Liver (tissue), 9 donors: ENCODE data around the gene SIPA1L3. TPM values are rescaled to one million over a fixed set of nuclear protein-coding genes. Genes with fewer than 3 reads are reported as not detected.

ENCODE experiments used
- DNase-seq: peaks from one replicate; pipeline ENCODE4 v3.0.0-alpha.2; 2017; ENCODE audit warnings: low spot score
- H3K27ac ChIP-seq, 2 donors: one replicate each; pipeline ENCODE4 v1.7.0; 2013; ENCODE audit warnings: inconsistent platforms in 2 of 2, low read length in 2 of 2, control low read depth in 1 of 2, low read depth in 1 of 2, mild to moderate bottlenecking in 1 of 2
- H3K27me3 ChIP-seq, 4 donors: one replicate each; pipeline versions ENCODE4 v1.6.1 to v1.7.0; 2013; ENCODE audit warnings: low read length in 3 of 4, inconsistent platforms in 1 of 4, mild to moderate bottlenecking in 1 of 4, moderate library complexity in 1 of 4; ENCODE audit not compliant: control insufficient read depth in 4 of 4, insufficient read depth in 4 of 4
- H3K36me3 ChIP-seq, 4 donors: one replicate each; pipeline versions ENCODE4 v1.6.1 to v1.7.0; 2013; ENCODE audit warnings: low read length in 3 of 4, mild to moderate bottlenecking in 3 of 4, low read depth in 1 of 4, moderate library complexity in 1 of 4; ENCODE audit not compliant: control insufficient read depth in 4 of 4, insufficient read depth in 3 of 4
- H3K4me1 ChIP-seq, 4 donors: one replicate each; pipeline versions ENCODE4 v1.6.1 to v1.7.0; 2013; ENCODE audit warnings: low read length in 3 of 4, mild to moderate bottlenecking in 3 of 4, moderate library complexity in 1 of 4; ENCODE audit not compliant: control insufficient read depth in 4 of 4, insufficient read depth in 4 of 4
- H3K4me3 ChIP-seq, 3 donors: one replicate each; pipeline versions ENCODE4 v1.6.1 to v1.7.0; 2013; ENCODE audit warnings: low read length in 3 of 3, control low read depth in 1 of 3, low read depth in 1 of 3, mild to moderate bottlenecking in 1 of 3
- H3K9ac ChIP-seq, 2 donors: one replicate each; pipeline ENCODE4 v1.7.0; 2013; ENCODE audit warnings: low read length in 2 of 2, mild to moderate bottlenecking in 2 of 2, moderate library complexity in 2 of 2, control low read depth in 1 of 2, low read depth in 1 of 2
- H3K9me3 ChIP-seq, 4 donors: one replicate each; pipeline versions ENCODE4 v1.6.1 to v1.7.0; 2013; ENCODE audit warnings: low read length in 3 of 4; ENCODE audit not compliant: control insufficient read depth in 4 of 4
- ATF3 ChIP-seq: IDR thresholded peaks from 2 replicates; pipeline ENCODE4 v1.6.1; 2016; ENCODE audit warnings: antibody characterized with exemption
- CTCF ChIP-seq: fragments of 150-350 bp; IDR thresholded peaks from 2 replicates; pipeline ENCODE4 v1.5.1; 2017; ENCODE audit warnings: improper control_type of control experiment, low read depth, low read length; ENCODE audit not compliant: missing input control
- EGR1 ChIP-seq, 2 donors: IDR thresholded peaks; 2 replicates each; pipeline ENCODE4 v1.6.1; 2016 to 2018; ENCODE audit warnings: antibody characterized with exemption in 2 of 2, low read depth in 2 of 2
- FOXA1 ChIP-seq: IDR thresholded peaks from 2 replicates; pipeline ENCODE4 v1.6.1; 2016; ENCODE audit warnings: antibody characterized with exemption
- FOXA2 ChIP-seq: IDR thresholded peaks from 2 replicates; pipeline ENCODE4 v1.6.1; 2016; ENCODE audit warnings: antibody characterized with exemption
- HNF4A ChIP-seq, 2 donors: conservative IDR thresholded peaks; 2 replicates each; pipeline ENCODE4 v1.6.1; 2016; ENCODE audit warnings: antibody characterized with exemption in 2 of 2, mild to moderate bottlenecking in 2 of 2
- HNF4G ChIP-seq: IDR thresholded peaks from 2 replicates; pipeline ENCODE4 v1.6.1; 2016; ENCODE audit warnings: antibody characterized with exemption
- JUND ChIP-seq, 2 donors: IDR thresholded peaks; 2 replicates each; pipeline ENCODE4 v1.6.1; 2016; ENCODE audit warnings: antibody characterized with exemption in 2 of 2
- MAX ChIP-seq: IDR thresholded peaks from 2 replicates; pipeline ENCODE4 v1.6.1; 2016; ENCODE audit warnings: antibody characterized with exemption
- NR2F2 ChIP-seq: IDR thresholded peaks from 2 replicates; pipeline ENCODE4 v1.6.1; 2016; ENCODE audit warnings: antibody characterized with exemption
- RAD21 ChIP-seq, 2 donors: IDR thresholded peaks; 2 replicates each; pipeline ENCODE4 v1.6.1; 2016; ENCODE audit warnings: antibody characterized with exemption in 2 of 2, mild to moderate bottlenecking in 2 of 2
- REST ChIP-seq: IDR thresholded peaks from 2 replicates; pipeline ENCODE4 v1.6.1; 2016; ENCODE audit warnings: antibody characterized with exemption, mild to moderate bottlenecking
- RXRA ChIP-seq, 2 donors: IDR thresholded peaks; 2 replicates each; pipeline ENCODE4 v1.6.1; 2017 to 2018; ENCODE audit warnings: antibody characterized with exemption in 2 of 2, mild to moderate bottlenecking in 1 of 2
- SP1 ChIP-seq: IDR thresholded peaks from 2 replicates; pipeline ENCODE4 v1.6.1; 2018; ENCODE audit warnings: antibody characterized with exemption, mild to moderate bottlenecking
- YY1 ChIP-seq: IDR thresholded peaks from 2 replicates; pipeline ENCODE4 v1.6.1; 2016; ENCODE audit warnings: antibody characterized with exemption, mild to moderate bottlenecking
- ZBTB33 ChIP-seq: IDR thresholded peaks from 2 replicates; pipeline ENCODE4 v1.6.1; 2016; ENCODE audit warnings: antibody characterized with exemption
- WGBS: extraction: QIAGEN DNeasy Blood & Tissue Kit; methylation state at CpG from one replicate; pipeline ENCODE4 v1.1.7; 2013; 5-methylcytosine and 5-hydroxymethylcytosine counted together
- polyA plus RNA-seq, 2 donors: library from polyadenylated mRNA; stranded (reverse) in 1 of 2; unstranded in 1 of 2; fragments of 200-250 nt in 1 of 2; fragments of >200 nt in 1 of 2; fragmentation: Nextera tagmentation in 1 of 2; extraction: Ambion mirVana in 1 of 2; gene quantifications; one replicate each; pipeline versions ENCODE4 v1.2.1 to v1.2.3, GENCODE V29; 2013 to 2015
- total RNA-seq, 2 donors: library from RNA; depleted of rRNA; stranded (reverse); fragments of >200 nt; gene quantifications; one replicate each; pipeline ENCODE4 v1.2.3, GENCODE V29; 2014
- donor health status: healthy.
- donor health status: healthy.
- donor health status: healthy.
- donor health status: healthy.
- donor health status: healthy.

The SIPA1L3 gene
- total and polyA plus RNA-seq, 4 donors: 2.4 to 10.0 (median 4.4) TPM

GRCh38 chr19:37977992-37978391 lies 71.0 kb downstream of the SIPA1L3 start:
- H3K36me3 ChIP-seq: no peaks in the 10 kb centered on the region
- H3K4me3 ChIP-seq: no peak overlapping the region
- H3K9me3 ChIP-seq: no peaks in the 10 kb centered on the region
- no peak for TF ChIP-seq HNF4G
- no peak for TF ChIP-seq FOXA1
- no peak for TF ChIP-seq YY1
- TF ChIP-seq MAX: no peak
- TF ChIP-seq ZBTB33: no peak
- no peak for TF ChIP-seq EGR1 (IDR thresholded peaks at IDR 0.05; ENCODE audit: low read depth in 2 of 2)
- no peak for TF ChIP-seq RAD21 (IDR thresholded peaks at IDR 0.05)
- TF ChIP-seq RXRA (IDR thresholded peaks at IDR 0.05): no peak
- TF ChIP-seq NR2F2: no peak
- TF ChIP-seq HNF4A (conservative IDR thresholded peaks at IDR 0.05): no peak
- H3K4me1 ChIP-seq: peaks cover 0 to 5% (median 0%) of the 10 kb centered on the region in 4 donors
- 78% methylated on average over 7 of the region's 7 CpGs for WGBS
- no peak overlapping the region for H3K9ac ChIP-seq
- no peak for DNase-seq
- H3K27ac ChIP-seq: no peak overlapping the region
- no peaks in the 10 kb centered on the region for H3K27me3 ChIP-seq

DNA sequence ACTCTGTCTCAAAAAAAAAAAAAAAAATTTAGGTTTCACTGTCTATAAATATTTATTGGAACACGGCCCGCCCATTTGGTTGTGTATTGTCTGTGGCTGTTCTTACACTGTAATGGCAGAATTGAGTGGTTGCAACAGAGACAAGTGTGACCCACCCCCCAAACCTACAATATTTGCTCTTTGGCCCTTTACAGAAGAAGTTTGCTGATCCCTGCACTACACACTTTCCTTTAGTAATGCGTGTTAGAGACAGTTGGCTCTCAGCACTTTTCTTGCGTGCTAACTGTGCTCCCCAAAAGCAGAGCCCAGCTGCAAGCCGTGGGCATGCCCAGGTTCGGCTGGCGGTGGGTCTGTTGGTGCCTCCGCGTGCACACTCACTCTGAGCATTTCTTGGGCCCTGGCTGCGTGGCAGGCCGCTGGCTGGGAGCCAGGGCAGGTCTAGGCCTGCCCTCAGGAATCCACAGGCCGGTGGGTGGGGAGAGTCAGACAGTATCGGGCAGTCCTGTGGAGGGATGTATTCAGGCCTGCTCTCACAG lies 72.6 kb downstream of the SIPA1L3 start:
- Histone ChIP-seq H3K9me3 (no peaks in the 10 kb centered on the region), H3K27me3 (no peaks in the 10 kb centered on the region), H3K9ac (no peak overlapping the region), H3K4me1 (peaks cover 0 to 5% (median 0%) of the 10 kb centered on the region in 4 donors), H3K4me3 (no peak overlapping the region), H3K27ac (no peak overlapping the region), H3K36me3 (no peaks in the 10 kb centered on the region)
- no peak for DNase-seq
- 69% methylated on average over 13 of the region's 13 CpGs for WGBS
- TF ChIP-seq ZBTB33 (no peak), HNF4A (conservative IDR thresholded peaks at IDR 0.05) (no peak), ATF3 (no peak), CTCF (no peak), RXRA (IDR thresholded peaks at IDR 0.05) (no peak), REST (no peak), SP1 (no peak), FOXA2 (no peak), NR2F2 (no peak), JUND (IDR thresholded peaks at IDR 0.05) (no peak), EGR1 (IDR thresholded peaks at IDR 0.05; ENCODE audit: low read depth in 2 of 2) (no peak)
